Activated CD4-positive, alpha-beta T cell treated with anti-CD3 and anti-CD28 coated beads, Interleukin-2, amount 10 ng/mL, durations not matched to agents 24 days and 14 days (primary cell): ENCODE data around the gene EHMT1. TPM values are rescaled to one million over a fixed set of nuclear protein-coding genes. Genes with fewer than 3 reads are reported as not detected.
"Not testable (repeated sequence)": the region's sequence is repeated elsewhere in the genome, so short reads cannot be mapped to it uniquely, and the experiment has no call there.

Experiments
- DNase-seq: peaks from one replicate; pipeline ENCODE4 v3.0.0; 2022
- H3K27ac Mint-ChIP-seq: one replicate; pipeline ENCODE4 v1.8.0; 2022; ENCODE audit warnings: mild to moderate bottlenecking, mixed read lengths
- H3K27me3 Mint-ChIP-seq: one replicate; pipeline ENCODE4 v1.8.0; 2022; ENCODE audit warnings: mixed read lengths
- H3K36me3 Mint-ChIP-seq: one replicate; pipeline ENCODE4 v1.8.0; 2022; ENCODE audit warnings: low read depth, mild to moderate bottlenecking, mixed read lengths
- H3K4me1 Mint-ChIP-seq: one replicate; pipeline ENCODE4 v1.8.0; 2021; ENCODE audit warnings: mixed read lengths
- H3K4me3 Mint-ChIP-seq: one replicate; pipeline ENCODE4 v1.8.0; 2022; ENCODE audit warnings: mild to moderate bottlenecking, moderate library complexity, mixed read lengths
- H3K9me3 Mint-ChIP-seq: one replicate; pipeline ENCODE4 v1.8.0; 2021; ENCODE audit warnings: mixed read lengths
- intact Hi-C: fragments of 100-400 bp; cut with micrococcal nuclease; formaldehyde crosslinking; loops from one replicate; pipeline ENCODE4 v1.15.1; 2023
- total RNA-seq: library from RNA; stranded (reverse); gene quantifications from 2 replicates; pipeline ENCODE4 v1.2.3, GENCODE V29; 2022

Gene EHMT1
- total RNA-seq, 1 donor from 2014 or later: 99.4 TPM

GRCh38 chr9:137717776-137718327 lies 99.0 kb downstream of the EHMT1 start:
- H3K27ac Mint-ChIP-seq: peak overlapping the region; percentile 70
- no peaks in the 10 kb centered on the region for H3K27me3 Mint-ChIP-seq
- peaks cover 77% of the 10 kb centered on the region for H3K36me3 Mint-ChIP-seq
- H3K9me3 Mint-ChIP-seq: peaks cover 28% of the 10 kb centered on the region
- H3K4me1 Mint-ChIP-seq: peaks cover 15% of the 10 kb centered on the region
- intact Hi-C loops: no loop called here
- no peak for DNase-seq
- no peak overlapping the region for H3K4me3 Mint-ChIP-seq

DNA sequence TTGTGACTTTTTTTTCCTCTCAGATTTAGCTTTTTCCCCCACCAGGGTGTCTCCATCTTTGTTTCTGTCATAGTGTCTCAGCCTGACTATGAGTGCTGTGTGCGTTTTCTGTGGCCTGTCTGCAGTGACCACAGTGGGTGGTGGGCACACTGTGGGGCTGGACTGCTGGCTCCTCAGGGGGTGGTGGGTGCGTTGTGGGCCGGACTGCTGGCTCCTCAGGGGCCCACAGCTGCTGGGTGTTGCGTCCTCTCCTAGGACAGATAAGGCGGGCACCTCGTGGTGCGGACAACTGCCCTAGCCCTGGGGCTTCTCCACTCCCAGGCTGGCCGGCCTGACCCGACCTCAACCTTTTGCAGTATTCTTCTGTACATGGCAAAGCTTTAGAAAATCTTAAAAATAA lies 100.4 kb downstream of the EHMT1 start:
- Mint-ChIP-seq H3K9me3 (peaks cover 23% of the 10 kb centered on the region), H3K4me3 (no peak overlapping the region), H3K27me3 (no peaks in the 10 kb centered on the region), H3K4me1 (peaks cover 17% of the 10 kb centered on the region), H3K36me3 (peaks cover 78% of the 10 kb centered on the region), H3K27ac (no peak overlapping the region)
- no peak for DNase-seq
- intact Hi-C loops: no loop called here

DNA sequence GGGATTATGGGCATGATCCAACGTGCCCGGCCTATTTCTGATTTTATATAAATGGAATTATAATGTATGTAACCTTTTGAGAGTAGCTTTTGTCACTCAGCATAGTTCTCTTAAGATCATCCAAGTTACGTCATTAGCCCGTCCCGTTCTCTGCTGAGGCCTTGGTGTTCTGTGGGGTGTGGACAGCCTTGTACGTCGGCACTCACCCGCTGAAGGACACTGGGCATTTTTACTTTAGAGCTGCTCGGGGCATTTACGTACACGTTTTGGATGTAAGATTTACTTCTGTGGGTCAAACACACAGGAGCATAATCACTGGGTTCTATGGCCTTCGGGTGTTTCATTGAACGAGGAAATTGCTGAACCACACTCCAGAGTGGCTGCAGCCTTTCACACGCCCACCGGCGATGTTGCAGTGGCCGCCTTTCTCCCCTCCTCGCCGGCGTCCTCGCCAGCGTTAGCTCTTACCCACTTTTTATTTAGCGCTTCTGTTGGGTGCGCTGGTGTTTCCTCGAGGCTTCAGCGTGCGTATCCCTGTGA lies 101.8 kb downstream of the EHMT1 start:
- Mint-ChIP-seq H3K4me3 (no peak overlapping the region), H3K9me3 (peaks cover 25% of the 10 kb centered on the region), H3K4me1 (peaks cover 22% of the 10 kb centered on the region), H3K27ac (no peak overlapping the region), H3K36me3 (peaks cover 82% of the 10 kb centered on the region), H3K27me3 (no peaks in the 10 kb centered on the region)
- intact Hi-C loops: no loop called here
- no peak for DNase-seq

- Mint-ChIP-seq H3K36me3 (peaks cover 86% of the 10 kb centered on the region), H3K9me3 (peaks cover 31% of the 10 kb centered on the region), H3K27me3 (no peaks in the 10 kb centered on the region), H3K4me3 (peak overlapping the region; percentile 15), H3K27ac (peak overlapping the region; percentile 91), H3K4me1 (peaks cover 22% of the 10 kb centered on the region)
- DNase-seq: no peak
- intact Hi-C loops: no loop called here
Observed at GRCh38 chr9:137721479-137721878, 102.7 kb downstream of the EHMT1 start.

GRCh38 chr9:137721899-137722298 lies 103.1 kb downstream of the EHMT1 start:
- peaks cover 33% of the 10 kb centered on the region for H3K9me3 Mint-ChIP-seq
- no peaks in the 10 kb centered on the region for H3K27me3 Mint-ChIP-seq
- intact Hi-C loops: no loop called here
- peaks cover 22% of the 10 kb centered on the region for H3K4me1 Mint-ChIP-seq
- H3K36me3 Mint-ChIP-seq: peaks cover 86% of the 10 kb centered on the region
- peak overlapping the region; percentile 91 for H3K27ac Mint-ChIP-seq
- H3K4me3 Mint-ChIP-seq: peak overlapping the region; percentile 50
- no peak for DNase-seq

GRCh38 chr9:137722481-137722880 lies 103.7 kb downstream of the EHMT1 start:
- Mint-ChIP-seq H3K4me1 (peaks cover 25% of the 10 kb centered on the region), H3K27ac (peak overlapping the region; percentile 91), H3K27me3 (no peaks in the 10 kb centered on the region), H3K4me3 (peak overlapping the region; percentile 50), H3K9me3 (peaks cover 34% of the 10 kb centered on the region), H3K36me3 (peaks cover 86% of the 10 kb centered on the region)
- DNase-seq: no peak
- intact Hi-C loops: no loop called here

- H3K27ac Mint-ChIP-seq: peak overlapping the region; percentile 80
- H3K9me3 Mint-ChIP-seq: peaks cover 29% of the 10 kb centered on the region
- H3K27me3 Mint-ChIP-seq, intact Hi-C loops, DNase-seq: not testable (repeated sequence)
- peak overlapping the region; percentile 10 for H3K4me3 Mint-ChIP-seq
- peaks cover 85% of the 10 kb centered on the region for H3K36me3 Mint-ChIP-seq
- H3K4me1 Mint-ChIP-seq: peaks cover 25% of the 10 kb centered on the region
Observed at GRCh38 chr9:137723356-137723755, 104.6 kb downstream of the EHMT1 start.

DNA sequence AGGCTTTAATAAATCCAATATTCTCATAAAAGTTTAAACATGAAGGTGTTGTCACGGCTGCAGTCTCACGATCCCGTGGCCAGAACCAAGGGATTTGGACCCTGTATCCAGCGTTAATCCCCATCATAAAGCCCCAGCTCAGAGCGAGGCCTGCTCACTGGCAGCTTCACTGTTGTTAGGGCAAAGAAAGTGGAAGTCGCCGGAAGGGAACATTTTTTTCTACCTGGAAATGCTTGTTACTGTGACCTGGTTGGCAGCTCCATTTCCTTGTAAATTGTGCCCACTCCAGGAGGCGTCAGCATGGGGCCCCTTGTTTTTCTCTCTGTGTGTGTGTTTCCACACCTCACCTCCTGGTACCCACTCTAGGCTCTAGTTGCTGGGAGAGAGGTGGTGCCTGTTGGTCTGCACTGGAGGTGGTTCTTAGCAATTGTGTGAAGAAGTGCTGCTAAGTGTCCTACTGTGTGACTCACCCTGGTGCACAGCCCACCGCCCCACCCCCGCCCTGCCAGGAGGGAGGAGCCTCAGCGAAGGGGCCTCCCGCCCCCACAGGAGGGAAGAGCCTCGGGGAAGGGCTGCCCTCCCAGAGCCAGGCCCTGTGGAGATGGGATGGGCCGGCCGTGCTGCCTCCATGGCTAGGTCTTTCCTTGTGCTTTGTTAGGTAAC lies 105.1 kb downstream of the EHMT1 start:
- DNase-seq: no peak
- H3K27ac Mint-ChIP-seq: peak overlapping the region; percentile 80
- no peaks in the 10 kb centered on the region for H3K27me3 Mint-ChIP-seq
- peaks cover 85% of the 10 kb centered on the region for H3K36me3 Mint-ChIP-seq
- peaks cover 25% of the 10 kb centered on the region for H3K4me1 Mint-ChIP-seq
- peak overlapping the region; percentile 26 for H3K4me3 Mint-ChIP-seq
- peaks cover 28% of the 10 kb centered on the region for H3K9me3 Mint-ChIP-seq
- intact Hi-C loops: no loop called here

- Mint-ChIP-seq H3K4me3 (no peak overlapping the region), H3K27me3 (no peaks in the 10 kb centered on the region), H3K36me3 (peaks cover 83% of the 10 kb centered on the region), H3K4me1 (peaks cover 25% of the 10 kb centered on the region), H3K9me3 (peaks cover 25% of the 10 kb centered on the region), H3K27ac (peak overlapping the region; percentile 60)
- intact Hi-C loops: no loop called here
- no peak for DNase-seq
Observed at GRCh38 chr9:137724818-137725240, 106.0 kb downstream of the EHMT1 start.

DNA sequence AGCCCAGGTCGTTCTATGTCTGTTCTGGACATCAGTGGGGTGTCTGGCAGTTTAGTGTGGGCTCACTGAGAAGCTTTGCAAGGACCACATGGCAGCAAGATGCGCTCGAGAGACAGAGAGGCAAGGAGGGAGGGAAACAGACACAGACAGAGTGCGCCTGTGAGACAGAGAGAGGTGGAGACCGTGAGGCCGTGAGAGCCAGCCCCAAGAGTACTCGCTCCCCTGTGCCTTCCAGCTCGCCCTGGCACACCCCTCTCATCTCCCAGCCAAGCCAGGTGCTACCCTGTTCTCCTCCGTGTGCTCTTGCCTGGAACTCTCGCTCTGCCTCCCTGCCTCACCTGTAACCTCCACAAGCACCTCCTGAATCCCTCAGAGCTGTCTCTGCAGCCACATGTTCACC lies 106.8 kb downstream of the EHMT1 start:
- H3K9me3 Mint-ChIP-seq: peaks cover 25% of the 10 kb centered on the region
- peaks cover 85% of the 10 kb centered on the region for H3K36me3 Mint-ChIP-seq
- H3K4me3 Mint-ChIP-seq: no peak overlapping the region
- no peak overlapping the region for H3K27ac Mint-ChIP-seq
- H3K4me1 Mint-ChIP-seq: peaks cover 25% of the 10 kb centered on the region
- H3K27me3 Mint-ChIP-seq: no peaks in the 10 kb centered on the region
- intact Hi-C loops: no loop called here
- DNase-seq: no peak

DNA sequence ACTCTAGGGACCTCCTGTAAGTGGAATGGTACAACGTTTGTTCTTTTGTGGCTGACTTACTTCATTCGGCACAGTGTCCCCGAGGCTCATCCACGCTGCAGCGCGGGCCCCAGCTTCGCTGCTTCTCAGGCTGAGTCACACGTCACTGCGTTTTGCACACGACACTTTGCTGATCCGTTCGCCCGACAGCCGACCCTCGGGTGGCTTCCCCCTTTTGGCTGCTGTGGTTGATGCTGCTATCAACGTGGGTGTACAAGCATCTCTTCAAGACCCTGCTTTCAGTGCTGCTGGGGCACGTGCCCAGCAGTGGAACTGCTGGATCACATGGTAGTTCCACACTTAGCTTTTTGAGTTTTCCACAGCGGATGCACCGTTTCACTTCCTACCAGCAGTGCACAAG lies 107.5 kb downstream of the EHMT1 start:
- H3K4me3 Mint-ChIP-seq, intact Hi-C loops, H3K27me3 Mint-ChIP-seq, DNase-seq, H3K27ac Mint-ChIP-seq: not testable (repeated sequence)
- H3K36me3 Mint-ChIP-seq: peaks cover 87% of the 10 kb centered on the region
- H3K9me3 Mint-ChIP-seq: peaks cover 27% of the 10 kb centered on the region
- H3K4me1 Mint-ChIP-seq: peaks cover 25% of the 10 kb centered on the region

GRCh38 chr9:137726764-137727163 lies 108.0 kb downstream of the EHMT1 start:
- peaks cover 86% of the 10 kb centered on the region for H3K36me3 Mint-ChIP-seq
- H3K9me3 Mint-ChIP-seq: peaks cover 24% of the 10 kb centered on the region
- DNase-seq: no peak
- peaks cover 20% of the 10 kb centered on the region for H3K4me1 Mint-ChIP-seq
- H3K4me3 Mint-ChIP-seq: no peak overlapping the region
- intact Hi-C loops: no loop called here
- H3K27ac Mint-ChIP-seq: no peak overlapping the region
- no peaks in the 10 kb centered on the region for H3K27me3 Mint-ChIP-seq

GRCh38 chr9:137727716-137728115 lies 108.9 kb downstream of the EHMT1 start:
- H3K27me3 Mint-ChIP-seq: no peaks in the 10 kb centered on the region
- no peak for DNase-seq
- peaks cover 24% of the 10 kb centered on the region for H3K9me3 Mint-ChIP-seq
- H3K27ac Mint-ChIP-seq: no peak overlapping the region
- intact Hi-C loops: no loop called here
- H3K4me1 Mint-ChIP-seq: peaks cover 13% of the 10 kb centered on the region
- no peak overlapping the region for H3K4me3 Mint-ChIP-seq
- H3K36me3 Mint-ChIP-seq: peaks cover 85% of the 10 kb centered on the region

DNA sequence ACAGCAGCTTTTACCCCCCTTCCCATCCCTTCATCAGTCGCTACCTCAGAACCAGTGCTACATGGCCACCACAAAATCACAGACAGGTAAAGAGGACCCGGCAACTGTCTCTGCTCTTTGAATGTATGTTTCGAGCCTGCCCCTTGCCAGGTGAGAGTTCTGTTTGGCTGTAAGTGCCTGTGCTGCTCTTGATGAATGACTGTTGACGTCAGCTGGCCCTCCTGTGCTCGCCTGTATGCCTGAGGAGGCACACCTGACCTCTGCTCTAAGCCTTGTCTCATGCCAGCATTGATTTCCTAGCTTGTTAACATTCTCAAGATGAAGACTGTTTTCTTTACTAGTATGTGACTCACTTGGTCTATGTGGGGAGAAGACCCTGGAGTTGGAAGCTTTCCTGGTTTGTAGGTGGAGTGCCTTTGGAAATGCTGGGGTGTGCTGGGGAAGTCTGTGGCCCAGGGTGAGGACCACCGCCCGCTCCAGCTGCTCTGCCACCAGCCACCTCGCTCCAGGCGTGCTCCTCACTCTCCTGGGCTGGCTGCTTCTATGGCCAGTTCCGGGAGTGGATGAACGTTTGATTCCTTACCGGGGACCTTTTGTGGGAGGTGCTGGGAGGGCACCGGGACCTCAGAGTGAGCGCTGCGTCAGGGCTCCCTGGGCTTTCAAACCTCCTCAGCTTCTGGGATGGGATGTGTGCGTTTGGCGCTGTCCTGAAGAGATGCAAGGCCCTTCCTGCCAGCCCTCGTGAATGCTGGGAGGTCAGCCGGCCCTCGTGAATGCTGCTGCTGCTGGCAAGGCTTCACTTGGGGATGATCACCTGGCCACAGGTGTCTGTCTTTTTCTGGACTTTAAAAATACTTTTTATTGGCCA lies 109.9 kb downstream of the EHMT1 start:
- H3K4me3 Mint-ChIP-seq: no peak overlapping the region
- H3K27ac Mint-ChIP-seq: no peak overlapping the region
- H3K27me3 Mint-ChIP-seq: no peaks in the 10 kb centered on the region
- peaks cover 92% of the 10 kb centered on the region for H3K36me3 Mint-ChIP-seq
- intact Hi-C loops: no loop called here
- H3K9me3 Mint-ChIP-seq: peaks cover 25% of the 10 kb centered on the region
- H3K4me1 Mint-ChIP-seq: peaks cover 11% of the 10 kb centered on the region
- DNase-seq: no peak
